HEK293 (cell line): ENCODE results near the gene TMEM220.
"Not testable (repeated sequence)": the region's sequence is repeated elsewhere in the genome, so short reads cannot be mapped to it uniquely, and the experiment has no call there.

Source experiments
- CTCF ChIA-PET: fragments of 350-600 bp; formaldehyde crosslinking; extraction: SDS; loops from one replicate; lab custom pipeline; 2021; ENCODE audit warnings: antibody characterized with exemption; lab: Yijun Ruan, JAX
- POLR2A ChIA-PET: fragments of 300-600 bp; formaldehyde crosslinking; extraction: SDS; loops from one replicate; lab custom pipeline; 2020; ENCODE audit warnings: antibody characterized with exemption, inconsistent platforms; lab: Yijun Ruan, JAX
- H3K27ac ChIP-seq: fragments of 200-500 bp; sonication (Bioruptor generic); 2 replicates; pipeline ENCODE4 v1.5.1; 2014; ENCODE audit warnings: low read depth, low read length, control low read depth, inconsistent platforms; ENCODE audit errors: extremely low read depth
- H3K36me3 ChIP-seq, 2 experiments: fragments of 200-500 bp in 1 of 2; sonication (Bioruptor generic) in 1 of 2; 1 replicate in 1 of 2; 2 replicates in 1 of 2; pipeline ENCODE4 v1.5.1; 2014 to 2017; ENCODE audit warnings: inconsistent platforms in 2 of 2, low read length in 2 of 2; ENCODE audit not compliant: control insufficient read depth in 2 of 2, insufficient read depth in 1 of 2
- H3K4me1 ChIP-seq: fragments of 200-500 bp; sonication (Bioruptor generic); 2 replicates; pipeline ENCODE4 v1.5.1; 2014; ENCODE audit warnings: mild to moderate bottlenecking, low read length, inconsistent platforms; ENCODE audit not compliant: control insufficient read depth, insufficient read depth
- H3K4me3 ChIP-seq: 2 replicates; pipeline ENCODE4 v1.5.1; 2011; ENCODE audit warnings: low read depth, mild to moderate bottlenecking, control low read depth, low read length, moderate library complexity
- H3K9me3 ChIP-seq: fragments of 200-500 bp; sonication (Bioruptor generic); 2 replicates; pipeline ENCODE4 v1.5.1; 2014; ENCODE audit warnings: low read depth, low read length, inconsistent platforms; ENCODE audit not compliant: control insufficient read depth, insufficient read depth
- ELK4 ChIP-seq: IDR thresholded peaks from 2 replicates; pipeline ENCODE4 v1.6.1; 2011; ENCODE audit warnings: mild to moderate bottlenecking, low read depth, low read length, borderline replicate concordance
- FEZF1 ChIP-seq: fragments of 450-650 bp; formaldehyde crosslinking; IDR thresholded peaks from 2 replicates; pipeline ENCODE4 v1.5.1; 2016; ENCODE audit warnings: missing biosample characterization, missing genetic modification characterization
- INSM2 ChIP-seq: fragments of 450-650 bp; formaldehyde crosslinking; IDR thresholded peaks from 2 replicates; pipeline ENCODE4 v1.5.1; 2016; ENCODE audit warnings: missing biosample characterization, missing genetic modification characterization
- SCRT1 ChIP-seq: fragments of 450-650 bp; formaldehyde crosslinking; IDR thresholded peaks from 2 replicates; pipeline ENCODE4 v1.5.1; 2016; ENCODE audit warnings: missing biosample characterization, missing genetic modification characterization, borderline replicate concordance
- ZBTB20 ChIP-seq: fragments of 450-650 bp; formaldehyde crosslinking; IDR thresholded peaks from 2 replicates; pipeline ENCODE4 v1.5.1; 2016; ENCODE audit warnings: missing biosample characterization, missing genetic modification characterization
- ZNF155 ChIP-seq: fragments of 450-650 bp; formaldehyde crosslinking; IDR thresholded peaks from 2 replicates; pipeline ENCODE4 v1.5.1; 2016; ENCODE audit warnings: missing biosample characterization, missing genetic modification characterization
- ZNF157 ChIP-seq: fragments of 450-650 bp; formaldehyde crosslinking; IDR thresholded peaks from 2 replicates; pipeline ENCODE4 v1.5.1; 2016; ENCODE audit warnings: missing biosample characterization, missing genetic modification characterization
- ZNF214 ChIP-seq: fragments of 450-650 bp; formaldehyde crosslinking; IDR thresholded peaks from 2 replicates; pipeline ENCODE4 v1.5.1; 2017; ENCODE audit warnings: missing biosample characterization, mild to moderate bottlenecking, missing genetic modification characterization, borderline replicate concordance
- ZNF335 ChIP-seq: fragments of 450-650 bp; formaldehyde crosslinking; conservative IDR thresholded peaks from 2 replicates; pipeline ENCODE4 v1.5.1; 2016; ENCODE audit warnings: missing biosample characterization, missing genetic modification characterization
- ZNF354C ChIP-seq: fragments of 450-650 bp; formaldehyde crosslinking; IDR thresholded peaks from 2 replicates; pipeline ENCODE4 v1.5.1; 2016; ENCODE audit warnings: missing biosample characterization, missing genetic modification characterization, low read depth, borderline replicate concordance
- ZNF510 ChIP-seq: fragments of 450-650 bp; formaldehyde crosslinking; IDR thresholded peaks from 2 replicates; pipeline ENCODE4 v1.5.1; 2018; ENCODE audit warnings: mild to moderate bottlenecking, missing genetic modification characterization, missing biosample characterization; ENCODE audit not compliant: insufficient replicate concordance
- ZNF529 ChIP-seq: fragments of 450-650 bp; formaldehyde crosslinking; IDR thresholded peaks from 2 replicates; pipeline ENCODE4 v1.5.1; 2017; ENCODE audit warnings: missing genetic modification characterization, missing biosample characterization; ENCODE audit not compliant: insufficient replicate concordance
- ZNF544 ChIP-seq: fragments of 450-650 bp; formaldehyde crosslinking; IDR thresholded peaks from 2 replicates; pipeline ENCODE4 v1.5.0; 2017; ENCODE audit warnings: missing biosample characterization, missing genetic modification characterization
- ZNF548 ChIP-seq: fragments of 450-650 bp; formaldehyde crosslinking; IDR thresholded peaks from 2 replicates; pipeline ENCODE4 v1.5.1; 2016; ENCODE audit warnings: missing biosample characterization, missing genetic modification characterization
- ZNF596 ChIP-seq: fragments of 450-650 bp; IDR thresholded peaks from 2 replicates; pipeline ENCODE4 v1.5.0; 2018; ENCODE audit warnings: missing biosample characterization, mild to moderate bottlenecking, missing genetic modification characterization, moderate library complexity
- ZNF610 ChIP-seq: fragments of 450-650 bp; formaldehyde crosslinking; IDR thresholded peaks from 2 replicates; pipeline ENCODE4 v1.5.1; 2016; ENCODE audit warnings: missing biosample characterization, missing genetic modification characterization, borderline replicate concordance
- ZNF658 ChIP-seq: fragments of 450-650 bp; formaldehyde crosslinking; IDR thresholded peaks from 2 replicates; pipeline ENCODE4; 2016; ENCODE audit warnings: missing biosample characterization, missing genetic modification characterization
- ZNF670 ChIP-seq: fragments of 450-650 bp; formaldehyde crosslinking; IDR thresholded peaks from 2 replicates; pipeline ENCODE4 v1.5.1; 2016; ENCODE audit warnings: missing biosample characterization, missing genetic modification characterization, low read depth
- ZNF843 ChIP-seq: fragments of 450-650 bp; formaldehyde crosslinking; IDR thresholded peaks from 2 replicates; pipeline ENCODE4 v1.5.1; 2016; ENCODE audit warnings: missing biosample characterization, missing genetic modification characterization
- ZSCAN16 ChIP-seq: fragments of 450-650 bp; formaldehyde crosslinking; IDR thresholded peaks from 2 replicates; pipeline ENCODE4 v1.5.1; 2016; ENCODE audit warnings: missing biosample characterization, missing genetic modification characterization

Gene TMEM220

GRCh38 chr17:10733666-10734065 lies 3.8 kb upstream of the TMEM220 start:
- Histone ChIP-seq H3K27ac (no peak overlapping the region), H3K9me3 (no peaks in the 10 kb centered on the region), H3K4me3 (no peak overlapping the region), H3K36me3 (no peaks in the 10 kb centered on the region), H3K4me1 (no peaks in the 10 kb centered on the region)
- TF ChIP-seq ZNF670 (tag by site-specific recombination) (no peak), ZNF610 (tag by site-specific recombination) (no peak)
- ChIA-PET POLR2A (no interaction called here), CTCF (interaction anchor here (0.6 to 3.4 kb wide), 4 partner anchors 111 to 1255 kb away, joined by 3 to 23 read pairs (median 4); no protein-coding TSS in a partner anchor)

GRCh38 chr17:10732121-10732520 lies 2.3 kb upstream of the TMEM220 start:
- H3K36me3 ChIP-seq, H3K4me1 ChIP-seq, H3K4me3 ChIP-seq, H3K27ac ChIP-seq, POLR2A ChIA-PET, H3K9me3 ChIP-seq: not testable (repeated sequence)
- CTCF ChIA-PET, result interaction anchor here (0.6 to 3.4 kb wide), 4 partner anchors 9 to 284 kb away, joined by 3 to 23 read pairs (median 5); no protein-coding TSS in a partner anchor

DNA sequence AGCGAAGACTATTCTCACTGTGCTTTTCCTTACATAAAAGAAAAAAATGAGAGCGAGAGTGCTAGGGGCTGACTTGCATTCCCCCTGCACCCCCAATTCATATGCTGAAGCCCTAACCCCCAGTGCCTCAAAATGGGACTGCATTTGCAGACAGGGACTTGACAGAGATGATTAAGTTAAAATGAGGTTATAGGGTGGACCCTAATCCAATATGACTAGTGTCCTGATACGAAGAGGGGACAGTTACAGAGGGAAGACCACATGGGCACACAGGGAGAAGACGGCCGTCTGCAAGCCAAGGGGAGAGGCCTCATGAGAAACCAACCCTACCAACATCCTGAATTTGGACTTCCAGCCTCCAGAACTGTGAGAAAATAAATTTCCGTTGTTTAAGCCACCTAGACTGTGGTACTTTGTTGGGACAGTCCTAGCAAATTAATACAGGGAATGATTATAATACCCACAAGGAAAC lies 1.6 kb upstream of the TMEM220 start:
- Histone ChIP-seq H3K9me3 (no peaks in the 10 kb centered on the region), H3K27ac (no peak overlapping the region), H3K4me3 (no peak overlapping the region), H3K36me3 (no peaks in the 10 kb centered on the region)
- ChIA-PET CTCF (interaction anchor here (0.6 to 3.4 kb wide), 6 partner anchors 10 to 285 kb away, joined by 3 to 23 read pairs (median 4); no protein-coding TSS in a partner anchor), POLR2A (no interaction called here)
- TF ChIP-seq ZNF529 (tag by site-specific recombination), result no peak
- TF ChIP-seq ZNF548 (tag by site-specific recombination), result peak; percentile 59; the same call in 1 of the 2 replicates
- TF ChIP-seq, all 188 proteins: peak for 1
- no peaks in the 10 kb centered on the region; the same call in 1 of the 2 replicates for H3K4me1 ChIP-seq

DNA sequence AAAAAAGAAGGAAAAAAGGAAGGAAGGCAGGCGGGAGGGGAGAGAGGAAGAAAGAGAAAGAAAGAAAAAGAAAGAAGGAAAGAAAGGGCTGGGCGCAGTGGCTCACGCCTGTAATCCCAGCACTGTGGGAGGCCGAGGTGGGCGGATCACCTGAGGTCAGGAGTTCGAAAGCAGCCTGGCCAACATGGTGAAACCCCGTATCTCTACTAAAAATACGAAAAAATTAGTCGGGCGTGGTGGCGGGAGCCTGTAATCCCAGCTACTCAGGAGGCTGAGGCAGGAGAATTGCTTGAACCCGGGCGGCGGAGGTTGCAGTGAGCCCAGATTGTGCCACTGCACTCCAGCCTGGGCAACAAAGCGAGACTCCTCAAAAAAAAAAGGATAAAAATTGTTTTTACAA lies 424 bp upstream of the TMEM220 start:
- H3K36me3 ChIP-seq, H3K27ac ChIP-seq, H3K4me3 ChIP-seq, H3K4me1 ChIP-seq, H3K9me3 ChIP-seq, POLR2A ChIA-PET, CTCF ChIA-PET: not testable (repeated sequence)

DNA sequence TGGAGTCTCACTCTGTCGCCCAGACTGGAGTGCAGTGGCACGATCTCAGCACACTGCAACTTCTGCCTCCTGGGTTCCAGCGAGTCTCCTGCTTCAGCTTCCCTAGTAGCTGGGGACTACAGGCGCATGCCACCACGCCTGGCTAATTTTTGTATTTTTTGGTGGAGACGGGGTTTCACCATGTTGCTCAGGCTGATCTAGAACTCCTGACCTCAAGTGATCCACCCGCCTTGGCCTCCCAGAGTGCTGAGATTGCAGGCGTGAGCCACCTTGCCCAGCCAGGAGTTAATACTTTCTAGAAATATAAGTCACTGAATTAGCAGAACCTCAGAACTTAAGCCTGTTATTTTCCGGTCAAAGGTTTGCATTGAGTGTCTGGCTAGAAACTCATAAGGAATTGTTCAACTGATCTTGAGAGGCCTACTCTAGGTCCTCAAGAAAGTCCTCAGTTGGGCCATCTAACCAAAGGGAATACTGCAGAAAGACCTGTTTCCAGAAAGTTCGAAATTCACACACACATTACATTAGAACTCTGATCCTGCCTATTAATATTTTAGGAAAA lies 1.4 kb downstream of the TMEM220 start:
- ChIA-PET CTCF (interaction anchor here (3.7 kb wide), 1 partner anchor 9 kb away, joined by 17 read pairs; no protein-coding TSS in a partner anchor), POLR2A (no interaction called here)
- no peak overlapping the region for H3K4me3 ChIP-seq
- no peaks in the 10 kb centered on the region for H3K9me3 ChIP-seq
- no peaks in the 10 kb centered on the region; the same call in 1 of the 2 replicates for H3K4me1 ChIP-seq
- H3K36me3 ChIP-seq, result no peaks in the 10 kb centered on the region
- H3K27ac ChIP-seq, result no peak overlapping the region
- TF ChIP-seq SCRT1 (tag by site-specific recombination) (no peak), ZBTB20 (tag by site-specific recombination) (no peak), ZNF510 (tag by site-specific recombination) (no peak), ZNF155 (no peak), FEZF1 (tag by site-specific recombination) (no peak), ZNF157 (no peak), ELK4 (no peak), ZNF335 (tag by site-specific recombination) (no peak), ZNF843 (tag by site-specific recombination) (no peak), ZNF596 (tag by site-specific recombination) (no peak), INSM2 (tag by site-specific recombination) (no peak), ZNF214 (tag by site-specific recombination) (no peak), ZNF658 (tag by site-specific recombination) (no peak), ZNF354C (no peak), ZNF544 (tag by site-specific recombination) (no peak), ZSCAN16 (no peak)
